Measurements from ENCODE around the gene PRKG1.

GRCh38 chr10:51590818-51591217, 516.5 kb downstream of the PRKG1 start:
- TF ChIP-seq POLR2AphosphoS5 (IDR thresholded peaks at IDR 0.05; ENCODE audit: low read depth, low read length) (no peak), EP300 (IDR thresholded peaks at IDR 0.05; ENCODE audit: borderline replicate concordance in 1 of 2, low read depth in 2 of 2, low read length in 2 of 2) (no peak), POLR2A (IDR thresholded peaks at IDR 0.05; ENCODE audit: control extremely low read depth in 1 of 2, low read depth in 2 of 2, low read length in 2 of 2) (no peak), HDAC6 (IDR thresholded peaks at IDR 0.05; ENCODE audit: low read depth, low read length) (no peak)
- TF ChIP-seq, protein P1, sequence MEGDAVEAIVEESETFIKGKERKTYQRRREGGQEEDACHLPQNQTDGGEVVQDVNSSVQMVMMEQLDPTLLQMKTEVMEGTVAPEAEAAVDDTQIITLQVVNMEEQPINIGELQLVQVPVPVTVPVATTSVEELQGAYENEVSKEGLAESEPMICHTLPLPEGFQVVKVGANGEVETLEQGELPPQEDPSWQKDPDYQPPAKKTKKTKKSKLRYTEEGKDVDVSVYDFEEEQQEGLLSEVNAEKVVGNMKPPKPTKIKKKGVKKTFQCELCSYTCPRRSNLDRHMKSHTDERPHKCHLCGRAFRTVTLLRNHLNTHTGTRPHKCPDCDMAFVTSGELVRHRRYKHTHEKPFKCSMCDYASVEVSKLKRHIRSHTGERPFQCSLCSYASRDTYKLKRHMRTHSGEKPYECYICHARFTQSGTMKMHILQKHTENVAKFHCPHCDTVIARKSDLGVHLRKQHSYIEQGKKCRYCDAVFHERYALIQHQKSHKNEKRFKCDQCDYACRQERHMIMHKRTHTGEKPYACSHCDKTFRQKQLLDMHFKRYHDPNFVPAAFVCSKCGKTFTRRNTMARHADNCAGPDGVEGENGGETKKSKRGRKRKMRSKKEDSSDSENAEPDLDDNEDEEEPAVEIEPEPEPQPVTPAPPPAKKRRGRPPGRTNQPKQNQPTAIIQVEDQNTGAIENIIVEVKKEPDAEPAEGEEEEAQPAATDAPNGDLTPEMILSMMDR (IDR thresholded peaks at IDR 0.05; ENCODE audit: control extremely low read depth in 1 of 3, insufficient read depth in 1 of 3, low read depth in 1 of 3, low read length in 3 of 3), result no peak

All from H1 (cell line).